Fibroblast of villous mesenchyme (primary cell): ENCODE measurements around the gene INTS3. TPM values are rescaled to one million over a fixed set of nuclear protein-coding genes. Genes with fewer than 3 reads are reported as not detected.

Source experiments
- DNase-seq: peaks from one replicate; pipeline ENCODE4 v3.0.0-alpha.2; 2010; ENCODE audit warnings: low read depth
- H3K4me3 ChIP-seq: 2 replicates; pipeline ENCODE4 v1.5.1; 2011; ENCODE audit warnings: low read depth, mild to moderate bottlenecking, low read length
- CTCF ChIP-seq: IDR thresholded peaks from 2 replicates; pipeline ENCODE4 v1.5.1; 2012; ENCODE audit warnings: low read depth, mild to moderate bottlenecking, low read length; ENCODE audit not compliant: insufficient read depth
- total RNA-seq: library from RNA; depleted of rRNA; stranded (reverse); fragments of >200 nt; gene quantifications from 2 replicates; pipeline ENCODE4 v1.2.3, GENCODE V29; 2012

INTS3 gene
- total RNA-seq, 1 donor = 51.4 TPM

DNA sequence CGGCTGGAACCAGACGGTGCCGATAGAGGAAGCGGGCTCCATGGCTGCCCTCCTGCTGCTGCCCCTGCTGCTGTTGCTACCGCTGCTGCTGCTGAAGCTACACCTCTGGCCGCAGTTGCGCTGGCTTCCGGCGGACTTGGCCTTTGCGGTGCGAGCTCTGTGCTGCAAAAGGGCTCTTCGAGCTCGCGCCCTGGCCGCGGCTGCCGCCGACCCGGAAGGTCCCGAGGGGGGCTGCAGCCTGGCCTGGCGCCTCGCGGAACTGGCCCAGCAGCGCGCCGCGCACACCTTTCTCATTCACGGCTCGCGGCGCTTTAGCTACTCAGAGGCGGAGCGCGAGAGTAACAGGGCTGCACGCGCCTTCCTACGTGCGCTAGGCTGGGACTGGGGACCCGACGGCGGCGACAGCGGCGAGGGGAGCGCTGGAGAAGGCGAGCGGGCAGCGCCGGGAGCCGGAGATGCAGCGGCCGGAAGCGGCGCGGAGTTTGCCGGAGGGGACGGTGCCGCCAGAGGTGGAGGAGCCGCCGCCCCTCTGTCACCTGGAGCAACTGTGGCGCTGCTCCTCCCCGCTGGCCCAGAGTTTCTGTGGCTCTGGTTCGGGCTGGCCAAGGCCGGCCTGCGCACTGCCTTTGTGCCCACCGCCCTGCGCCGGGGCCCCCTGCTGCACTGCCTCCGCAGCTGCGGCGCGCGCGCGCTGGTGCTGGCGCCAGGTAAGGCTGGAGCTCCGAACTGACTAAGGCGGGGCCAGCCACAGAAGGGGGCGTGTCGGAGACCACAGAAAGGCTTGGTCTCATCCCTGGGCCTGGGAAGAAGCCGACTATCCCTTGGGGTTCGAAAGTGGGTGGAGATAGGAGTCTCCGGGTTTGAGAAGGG lies 47.8 kb downstream of the INTS3 start:
- peak overlapping the region; percentile 66 for H3K4me3 ChIP-seq
- DNase-seq = peak; percentile 74
- no peak for TF ChIP-seq CTCF

- H3K4me3 ChIP-seq = peak overlapping the region; percentile 66
- TF ChIP-seq CTCF = no peak
- DNase-seq = no peak
Measured at GRCh38 chr1:153776352-153776751, 48.5 kb downstream of the INTS3 start.

- no peak overlapping the region for H3K4me3 ChIP-seq
- TF ChIP-seq CTCF = no peak
- DNase-seq = no peak
Measured at GRCh38 chr1:153776845-153777370, 49.1 kb downstream of the INTS3 start.

- TF ChIP-seq CTCF = no peak
- no peak for DNase-seq
Measured at GRCh38 chr1:153777648-153778047, 49.8 kb downstream of the INTS3 start.

DNA sequence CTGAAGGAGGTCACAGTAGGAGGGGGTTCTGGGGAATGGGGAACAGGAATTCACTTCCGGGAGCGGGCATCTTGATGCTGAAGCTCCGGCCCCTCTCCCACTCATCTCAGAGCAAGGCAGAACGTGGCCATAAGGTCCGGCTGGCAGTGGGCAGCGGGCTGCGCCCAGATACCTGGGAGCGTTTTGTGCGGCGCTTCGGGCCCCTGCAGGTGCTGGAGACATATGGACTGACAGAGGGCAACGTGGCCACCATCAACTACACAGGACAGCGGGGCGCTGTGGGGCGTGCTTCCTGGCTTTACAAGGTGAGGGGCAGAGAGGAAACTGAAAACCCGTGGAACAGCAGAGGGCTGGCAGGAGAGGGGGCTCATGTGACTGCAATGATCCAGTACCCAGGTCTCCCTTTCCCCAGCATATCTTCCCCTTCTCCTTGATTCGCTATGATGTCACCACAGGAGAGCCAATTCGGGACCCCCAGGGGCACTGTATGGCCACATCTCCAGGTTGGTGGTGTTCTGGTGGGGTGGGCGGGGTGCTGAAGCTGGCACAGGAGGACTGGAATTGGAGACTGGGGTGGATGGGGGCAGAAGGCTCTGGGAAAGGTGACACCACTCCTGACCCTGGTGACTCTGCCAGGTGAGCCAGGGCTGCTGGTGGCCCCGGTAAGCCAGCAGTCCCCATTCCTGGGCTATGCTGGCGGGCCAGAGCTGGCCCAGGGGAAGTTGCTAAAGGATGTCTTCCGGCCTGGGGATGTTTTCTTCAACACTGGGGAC lies 50.4 kb downstream of the INTS3 start:
- no peak for DNase-seq
- TF ChIP-seq CTCF = no peak
- H3K4me3 ChIP-seq = no peak overlapping the region

More at GRCh38 chr1:153777648-153778047, 49.8 kb downstream of the INTS3 start:
- no peak overlapping the region for H3K4me3 ChIP-seq

- no peak for DNase-seq
- H3K4me3 ChIP-seq = no peak overlapping the region
- TF ChIP-seq CTCF = no peak
Measured at GRCh38 chr1:153778824-153779519, 51.1 kb downstream of the INTS3 start.
